Skeletal muscle cell (primary cell): ENCODE results near the gene C2orf42.
"Not testable (repeated sequence)": the region's sequence is repeated elsewhere in the genome, so short reads cannot be mapped to it uniquely, and the experiment has no call there.

Source experiments
- DNase-seq: peaks from one replicate; pipeline ENCODE4 v3.0.0-alpha.2; 2010; ENCODE audit warnings: low read depth
- H3K4me3 ChIP-seq: 2 replicates; pipeline ENCODE4 v1.5.1; 2011; ENCODE audit warnings: low read depth, mild to moderate bottlenecking, control low read depth, low read length, moderate library complexity

C2orf42 gene

DNA sequence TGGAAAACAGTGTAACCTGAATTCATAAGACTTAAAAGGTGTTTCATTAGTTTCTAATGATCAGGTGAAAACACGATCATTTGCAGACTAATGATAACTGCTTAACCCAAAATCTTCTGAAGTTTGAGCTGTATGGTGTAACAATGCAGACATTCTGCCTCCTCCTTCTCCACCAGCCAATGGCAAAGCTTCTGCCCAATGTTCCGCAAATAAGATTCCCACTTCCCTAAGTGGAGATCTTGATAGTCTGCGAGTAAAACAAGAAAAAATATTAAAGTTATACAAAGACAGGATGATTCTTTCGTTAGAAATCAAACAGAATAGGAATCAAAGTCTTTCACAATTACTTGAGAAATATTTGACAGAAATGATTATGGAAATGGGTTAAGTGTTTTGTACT, 8.1 kb downstream of the C2orf42 start:
- DNase-seq = no peak
- no peak overlapping the region for H3K4me3 ChIP-seq

DNA sequence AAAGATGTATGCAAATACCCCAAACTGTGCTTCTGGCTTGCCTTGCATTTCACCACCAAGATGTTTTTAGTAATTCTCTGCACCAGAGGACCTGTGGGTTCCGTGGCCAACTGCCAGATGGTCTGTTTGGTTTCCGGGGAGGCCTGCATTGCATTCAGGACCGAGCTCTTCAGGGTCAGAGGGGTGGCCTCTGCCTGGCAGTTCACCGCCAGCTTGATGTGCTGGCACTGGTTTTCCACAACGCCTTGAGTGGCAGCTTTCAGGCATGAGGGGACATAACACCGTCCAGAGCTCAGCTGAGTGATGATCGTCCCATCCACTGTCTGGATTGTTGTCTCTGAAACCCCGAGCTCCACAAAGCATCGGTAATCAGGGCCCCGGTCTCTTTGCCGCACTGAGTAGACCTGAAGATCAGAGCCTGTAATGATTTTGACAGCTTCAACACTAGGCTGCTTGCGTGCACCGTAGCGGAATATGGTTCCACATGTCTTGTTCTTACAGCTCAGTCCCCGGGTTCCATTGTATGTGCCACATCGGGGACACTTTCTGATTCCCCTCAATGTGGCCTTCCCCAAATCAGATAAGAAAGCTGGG, 9.4 kb downstream of the C2orf42 start:
- no peak for DNase-seq
- H3K4me3 ChIP-seq = no peak overlapping the region

DNA sequence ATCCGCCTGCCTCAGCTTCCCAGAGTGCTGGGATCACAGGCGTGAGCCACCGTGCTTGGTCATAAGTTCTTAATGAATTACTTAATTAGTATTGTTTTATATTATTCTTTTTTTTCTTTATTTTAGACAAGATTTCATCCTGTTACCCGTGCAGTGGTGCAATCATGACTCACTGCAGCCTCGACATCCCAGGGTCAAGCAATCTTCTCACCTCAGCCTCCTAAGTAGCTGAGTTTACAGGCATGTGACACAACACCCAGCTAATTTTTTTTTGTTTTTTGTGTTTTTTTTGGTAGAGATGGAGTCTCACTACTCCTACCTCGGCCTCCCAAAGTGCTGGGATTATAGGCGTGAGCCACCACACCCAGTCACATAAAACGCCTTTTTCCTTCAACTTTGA, 17.3 kb downstream of the C2orf42 start:
- H3K4me3 ChIP-seq = no peak overlapping the region
- DNase-seq = no peak

DNA sequence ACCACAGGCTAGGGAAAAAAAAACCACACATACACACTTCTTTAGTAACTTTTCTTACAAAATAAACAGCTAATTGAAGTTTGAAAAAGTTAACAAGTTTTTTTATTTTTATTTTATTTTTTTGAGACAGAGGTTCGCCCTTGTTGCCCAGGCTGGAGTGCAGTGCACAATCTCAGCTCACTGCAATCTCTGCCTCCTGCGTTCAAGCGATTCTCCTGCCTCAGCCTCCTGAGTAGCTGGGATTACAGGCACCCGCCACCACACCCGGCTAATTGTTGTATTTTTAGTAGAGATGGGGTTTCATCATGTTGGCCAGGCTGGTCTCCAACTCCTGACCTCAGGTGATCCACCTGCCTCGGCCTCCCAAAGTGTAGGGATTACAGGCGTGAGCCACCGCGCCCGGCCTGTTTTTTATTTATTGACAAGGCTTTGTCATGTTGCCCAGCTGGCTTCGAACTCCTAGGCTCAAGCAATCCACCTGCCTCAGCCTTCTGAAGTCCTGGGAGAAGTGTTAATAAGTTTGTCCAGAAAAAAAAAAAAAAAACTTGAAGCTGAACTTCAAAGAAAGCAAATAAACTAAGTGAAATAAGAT, 21.1 kb downstream of the C2orf42 start:
- not testable (repeated sequence) for DNase-seq, H3K4me3 ChIP-seq

DNA sequence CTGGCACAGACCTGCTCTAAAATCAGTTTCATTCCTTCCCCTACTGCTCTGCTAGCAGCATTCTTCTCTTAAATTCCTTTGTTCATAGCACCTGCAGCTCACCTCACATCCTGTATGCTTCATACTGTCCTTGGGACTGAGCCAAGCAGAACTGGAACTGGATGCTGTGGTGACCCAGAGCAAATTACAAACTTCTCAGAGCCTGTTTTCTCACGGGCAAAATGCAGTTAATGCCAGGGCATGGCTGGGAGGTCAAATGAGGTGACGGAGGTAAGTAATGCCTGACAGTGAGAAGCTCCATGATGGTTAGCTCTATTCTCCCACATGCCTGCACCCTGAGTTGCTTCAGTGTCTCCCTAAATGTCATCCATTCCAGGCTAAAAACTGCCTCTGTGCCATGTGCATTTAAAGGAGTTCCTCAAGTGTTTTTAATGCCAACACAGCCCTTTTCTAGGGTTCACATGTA, 29.7 kb downstream of the C2orf42 start:
- H3K4me3 ChIP-seq = no peak overlapping the region
- no peak for DNase-seq

DNA sequence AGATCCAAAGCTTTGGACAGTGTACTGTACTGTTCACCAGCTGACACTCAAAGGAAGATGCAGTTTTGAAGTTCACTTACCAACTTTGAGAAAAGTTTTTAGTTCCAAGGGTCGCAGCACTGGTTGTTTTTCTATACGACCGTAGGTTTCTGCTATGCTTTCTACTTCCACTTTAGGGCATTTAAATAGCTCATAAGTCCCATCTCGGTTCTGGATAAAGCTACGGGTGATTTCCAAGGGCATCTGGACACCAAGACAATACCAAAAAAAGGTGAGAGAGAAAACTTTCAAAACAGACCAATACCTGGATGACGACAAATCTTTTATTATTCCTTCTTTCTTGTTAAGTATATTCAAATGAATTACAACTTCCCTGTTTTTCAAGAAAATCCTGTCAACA, 30.3 kb downstream of the C2orf42 start:
- no peak for DNase-seq

DNA sequence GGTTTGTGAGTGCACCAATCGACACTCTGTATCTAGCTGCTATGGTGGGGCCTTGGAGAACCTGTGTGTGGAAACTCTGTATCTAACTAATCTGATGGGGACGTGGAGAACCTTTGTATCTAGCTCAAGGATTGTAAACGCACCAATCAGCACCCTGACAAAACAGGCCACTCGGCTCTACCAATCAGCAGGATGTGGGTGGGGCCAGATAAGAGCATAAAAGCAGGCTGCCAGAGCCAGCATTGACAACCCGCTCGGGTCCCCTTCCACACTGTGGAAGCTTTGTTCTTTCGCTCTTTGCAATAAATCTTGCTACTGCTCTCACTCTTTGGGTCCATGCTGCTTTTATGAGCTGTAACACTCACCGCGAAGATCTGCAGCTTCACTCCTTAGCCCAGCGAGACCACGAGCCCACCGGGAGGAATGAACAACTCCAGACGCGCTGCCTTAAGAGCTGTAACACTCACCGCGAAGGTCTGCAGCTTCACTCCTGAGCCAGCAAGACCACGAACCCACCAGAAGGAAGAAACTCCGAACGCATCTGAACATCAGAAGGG, 41.6 kb downstream of the C2orf42 start:
- DNase-seq, H3K4me3 ChIP-seq: not testable (repeated sequence)

More for the DNA sequence above, 30.3 kb downstream of the C2orf42 start:
- no peak overlapping the region for H3K4me3 ChIP-seq

DNA sequence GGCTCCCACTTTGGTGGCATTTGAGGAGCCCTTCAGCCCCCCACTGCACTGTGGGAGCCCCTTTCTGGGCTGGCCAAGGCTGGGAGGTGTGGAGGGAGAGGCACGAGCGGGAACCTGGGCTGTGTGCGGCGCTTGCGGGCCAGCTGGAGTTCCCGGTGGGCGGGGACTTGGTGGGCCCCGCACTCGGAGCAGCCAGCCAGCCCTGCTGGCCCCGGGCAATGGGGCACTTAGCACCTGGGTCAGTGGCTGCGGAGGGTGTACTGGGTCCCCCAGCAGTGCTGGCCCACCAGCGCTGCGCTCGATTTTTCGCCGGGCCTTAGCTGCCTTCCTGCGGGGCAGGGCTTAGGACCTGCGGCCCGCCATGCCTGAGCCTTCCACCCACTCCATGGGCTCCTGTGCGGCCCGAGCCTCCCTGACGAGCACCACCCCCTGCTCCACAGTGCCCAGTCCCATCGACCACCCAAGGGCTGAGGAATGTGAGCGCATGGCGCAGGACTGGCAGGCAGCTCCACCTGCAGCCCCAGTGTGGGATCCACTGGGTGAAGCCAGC, 42.5 kb downstream of the C2orf42 start:
- not testable (repeated sequence) for DNase-seq, H3K4me3 ChIP-seq

DNA sequence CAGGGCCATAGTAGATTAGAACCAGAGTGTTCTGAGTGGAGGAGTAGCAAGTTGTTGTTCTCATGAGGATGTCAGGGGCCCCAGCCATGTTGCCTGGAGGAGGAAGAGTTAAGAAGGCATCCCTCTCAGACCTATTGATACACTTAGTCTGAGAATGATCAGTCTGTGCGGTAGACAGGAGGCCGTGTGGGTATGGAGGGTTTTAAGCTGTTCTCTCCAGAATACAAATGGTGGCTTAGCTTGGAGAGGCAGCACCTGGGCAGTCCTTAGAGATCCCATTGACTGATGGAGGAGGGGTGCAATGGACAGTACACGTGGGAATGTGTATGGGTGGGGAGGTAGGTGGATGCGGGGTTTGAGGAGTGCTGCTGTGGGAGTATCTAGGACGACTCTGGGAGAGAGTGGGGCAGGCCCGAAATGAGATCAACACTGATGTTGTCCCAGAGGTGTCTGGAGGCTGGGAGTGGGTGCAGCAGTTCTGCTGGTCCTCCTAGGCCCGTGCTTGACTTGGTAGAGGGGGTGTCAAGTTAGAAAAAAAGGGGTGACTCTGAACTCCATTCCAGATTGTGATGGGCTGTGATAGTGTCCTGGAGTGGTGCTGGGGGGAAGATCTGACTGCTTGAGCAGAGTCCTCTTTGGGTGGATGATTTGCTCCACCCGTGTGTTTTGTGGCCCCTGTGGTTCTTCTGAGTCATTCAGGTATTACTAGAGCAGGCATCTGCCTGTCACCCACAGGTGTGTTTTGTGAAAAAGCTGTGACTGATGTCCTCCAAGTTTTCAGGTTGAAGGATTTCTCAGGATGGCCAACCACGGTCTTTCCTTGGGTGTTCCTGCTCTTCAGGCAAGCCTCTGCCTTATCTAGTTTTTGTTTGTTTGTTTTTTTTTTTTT, 44.7 kb downstream of the C2orf42 start:
- no peak for DNase-seq

DNA sequence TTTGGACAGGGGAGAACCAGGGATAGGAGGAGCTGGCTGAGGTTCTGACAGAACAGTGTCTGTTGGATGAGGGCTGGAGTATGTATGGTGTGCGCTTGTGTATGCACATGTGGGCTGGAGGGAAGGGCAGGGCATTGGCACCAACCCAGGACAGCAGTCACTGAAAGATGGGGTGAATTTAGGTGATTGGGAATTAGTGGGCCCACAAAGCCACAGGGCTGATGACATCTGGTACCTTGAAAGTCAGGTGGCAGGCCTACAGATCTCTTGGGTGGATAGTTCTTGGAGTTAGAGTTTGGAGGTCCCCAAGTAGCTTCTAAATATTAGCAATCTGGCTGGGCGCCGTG, 45.7 kb downstream of the C2orf42 start:
- no peak overlapping the region for H3K4me3 ChIP-seq
- no peak for DNase-seq

More for the DNA sequence above, 44.7 kb downstream of the C2orf42 start:
- no peak overlapping the region for H3K4me3 ChIP-seq

DNA sequence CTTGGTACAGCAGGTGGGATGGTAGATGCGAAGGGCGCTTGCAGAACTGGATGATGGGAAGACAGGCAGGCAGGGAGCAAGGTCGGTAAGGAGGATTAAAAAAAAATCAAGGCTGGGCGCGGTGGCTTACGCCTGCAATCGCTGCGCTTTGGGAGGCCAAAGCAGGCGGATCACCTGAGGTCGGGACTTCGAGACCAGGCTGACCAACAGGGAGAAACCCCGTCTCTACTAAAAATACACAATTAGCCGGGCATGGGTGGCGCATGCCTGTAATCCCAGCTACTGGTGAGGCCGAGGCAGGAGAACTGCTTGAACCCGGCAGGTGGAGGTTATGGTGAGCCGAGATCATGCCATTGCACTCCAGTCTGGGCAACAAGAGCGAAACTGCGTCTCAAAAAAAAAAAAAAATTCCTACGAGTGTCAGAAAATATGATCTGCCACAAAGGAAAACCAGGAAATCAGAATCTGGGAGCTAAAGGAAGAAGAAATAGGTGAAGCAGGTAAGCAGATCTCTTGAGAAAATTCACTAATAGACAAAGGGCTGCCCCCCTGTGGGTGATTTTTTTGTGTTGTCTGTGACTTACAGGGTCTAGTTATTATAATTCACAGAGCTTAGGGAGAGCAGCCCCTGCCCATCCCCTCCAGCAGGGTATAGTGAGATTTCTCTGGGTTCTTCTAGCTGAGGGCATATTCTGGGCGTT, 46.2 kb downstream of the C2orf42 start:
- no peak for DNase-seq
- H3K4me3 ChIP-seq = no peak overlapping the region

DNA sequence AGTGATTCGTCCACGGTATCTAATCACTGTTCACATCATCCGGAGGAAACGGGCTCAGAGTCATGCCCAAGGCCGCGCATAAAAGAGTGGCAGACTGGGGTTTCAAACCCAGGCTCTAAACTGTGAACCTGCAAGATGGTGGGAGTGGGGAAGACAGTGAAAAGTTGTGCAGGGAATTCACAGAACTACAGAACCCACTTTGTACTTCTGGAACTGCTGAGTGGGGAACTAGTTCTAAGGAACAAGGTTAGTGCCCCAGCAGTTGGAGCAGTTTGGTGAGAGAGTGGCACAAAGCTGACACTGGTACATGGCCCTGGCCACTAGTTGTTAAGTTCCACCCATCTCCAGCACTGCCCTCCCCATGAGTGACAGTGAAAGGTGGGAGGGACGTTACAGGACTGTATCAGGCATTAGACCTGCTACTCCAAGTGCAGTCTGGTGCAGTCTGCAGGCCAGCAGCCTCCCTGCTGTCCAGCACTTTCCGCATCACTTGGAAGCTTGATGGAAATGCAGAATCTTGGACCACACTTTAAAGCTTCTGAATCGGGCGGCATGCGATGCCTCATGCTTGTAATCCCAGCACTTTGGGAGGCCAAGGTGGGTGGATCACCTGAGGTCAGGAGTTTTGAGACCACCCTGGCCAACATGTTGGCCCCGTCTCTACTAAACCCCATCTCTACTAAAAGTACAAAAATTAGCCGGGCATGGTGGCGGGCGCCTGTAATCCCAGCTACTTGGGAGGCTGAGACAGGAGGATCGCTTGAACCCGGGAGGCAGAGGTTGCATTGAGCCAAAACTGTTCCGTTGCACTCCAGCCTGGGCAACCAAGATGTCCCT, 47.3 kb downstream of the C2orf42 start:
- no peak for DNase-seq
- peak overlapping the region; percentile 38 for H3K4me3 ChIP-seq

DNA sequence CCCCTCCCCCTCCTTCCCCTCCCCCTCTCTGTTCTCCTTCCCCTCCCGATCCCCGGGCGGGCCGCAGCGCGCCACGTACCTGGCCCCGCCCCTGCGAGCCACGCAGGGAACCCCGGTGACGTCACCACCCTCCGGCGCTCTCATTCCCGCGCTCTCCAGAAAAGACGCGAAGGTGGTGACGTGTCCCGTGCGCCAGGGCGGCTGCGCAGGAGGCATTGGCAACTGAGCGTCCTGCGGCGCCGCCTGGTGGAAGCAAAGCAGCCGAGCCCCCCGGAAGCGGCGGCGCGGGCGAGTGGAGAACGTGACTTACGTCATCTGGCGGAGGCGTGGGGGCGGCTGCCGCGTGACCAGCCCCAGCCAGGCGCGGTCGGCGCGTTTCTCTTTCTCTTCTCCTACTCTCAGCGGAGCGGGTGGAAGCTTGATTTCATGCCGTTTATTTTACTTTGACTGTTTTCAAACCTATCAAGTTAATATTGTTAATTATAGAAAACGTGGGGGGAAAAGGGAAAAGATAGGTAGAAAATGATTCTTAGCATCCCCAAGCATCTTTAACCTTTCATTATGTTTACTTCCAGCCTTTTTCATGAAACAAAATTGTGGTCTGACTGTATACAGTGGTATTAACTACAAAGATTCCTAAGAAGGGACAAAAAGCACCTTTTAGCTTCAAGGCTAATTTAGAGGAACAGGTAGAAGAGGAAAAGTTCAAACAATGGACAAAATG, 48.1 kb downstream of the C2orf42 start:
- peak overlapping the region; percentile 55 for H3K4me3 ChIP-seq

DNA sequence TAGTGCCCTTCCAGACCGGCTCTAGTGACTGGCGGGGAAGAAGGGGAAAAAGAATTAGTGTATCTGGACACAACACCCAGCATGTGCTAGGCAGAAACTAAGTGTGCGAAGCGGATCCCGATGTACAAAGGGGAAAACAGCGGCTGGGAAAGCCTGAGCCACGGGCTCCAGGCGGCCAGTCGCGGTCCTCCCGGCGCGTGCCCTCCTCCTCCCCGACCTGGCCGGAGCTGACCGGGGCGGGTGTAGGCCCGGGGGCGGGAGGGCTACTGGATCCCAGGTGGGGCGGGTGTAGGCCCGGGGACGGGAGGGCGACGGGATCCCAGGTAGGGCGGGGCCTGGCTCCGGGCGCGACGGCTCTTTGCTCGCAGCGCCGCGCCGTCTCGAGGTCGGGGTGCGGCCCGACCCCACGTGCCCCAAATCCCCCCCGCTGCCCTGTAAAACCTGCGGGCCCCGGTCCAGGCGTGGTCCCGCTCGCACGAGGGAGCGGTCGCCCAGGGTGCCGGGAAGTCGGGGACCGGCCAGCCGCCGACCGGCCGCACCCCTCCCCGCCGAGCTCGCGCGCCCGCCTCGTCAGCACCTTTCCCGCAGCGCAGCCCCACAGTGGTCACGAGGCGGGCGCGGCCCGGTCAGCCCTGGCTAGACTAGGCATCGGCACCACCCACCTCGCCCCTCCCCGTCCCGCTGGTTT, 48.8 kb downstream of the C2orf42 start:
- H3K4me3 ChIP-seq = peak overlapping the region; percentile 55
- DNase-seq = no peak

More for the DNA sequence above, 48.1 kb downstream of the C2orf42 start:
- DNase-seq = peak; percentile 95

DNA sequence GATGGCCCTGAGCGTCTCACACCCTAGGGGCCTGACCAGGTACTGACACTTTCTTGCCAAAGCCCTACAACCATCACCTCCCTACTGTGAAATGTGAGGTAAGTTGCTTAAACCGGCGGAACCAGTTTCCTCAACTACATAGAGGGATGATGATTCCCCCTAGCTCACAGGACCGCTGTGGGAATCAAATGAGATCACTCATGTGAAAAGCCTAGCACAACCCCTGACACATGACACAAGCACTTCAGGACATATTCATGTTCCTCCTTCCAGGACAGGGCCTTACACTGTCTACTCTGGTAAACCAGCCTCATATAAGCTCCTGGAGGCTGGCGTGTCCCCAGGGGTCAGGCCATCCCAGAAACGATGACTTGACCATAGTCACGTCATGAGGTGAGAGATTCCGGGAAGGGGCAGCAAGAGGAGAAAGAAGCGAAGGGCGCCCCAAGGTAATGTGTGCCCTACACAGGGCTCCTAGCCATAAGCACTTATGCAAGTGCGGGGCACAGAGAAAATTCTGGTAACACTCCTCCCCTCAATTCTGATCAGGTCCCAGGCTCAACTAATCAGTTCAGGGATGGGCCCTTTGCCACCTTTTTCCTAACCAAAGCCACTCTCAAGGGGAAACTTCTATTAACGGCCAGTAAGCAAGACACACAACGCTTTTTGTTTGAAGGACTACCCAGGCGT, 49.5 kb downstream of the C2orf42 start:
- DNase-seq = no peak
- H3K4me3 ChIP-seq = peak overlapping the region; percentile 55

DNA sequence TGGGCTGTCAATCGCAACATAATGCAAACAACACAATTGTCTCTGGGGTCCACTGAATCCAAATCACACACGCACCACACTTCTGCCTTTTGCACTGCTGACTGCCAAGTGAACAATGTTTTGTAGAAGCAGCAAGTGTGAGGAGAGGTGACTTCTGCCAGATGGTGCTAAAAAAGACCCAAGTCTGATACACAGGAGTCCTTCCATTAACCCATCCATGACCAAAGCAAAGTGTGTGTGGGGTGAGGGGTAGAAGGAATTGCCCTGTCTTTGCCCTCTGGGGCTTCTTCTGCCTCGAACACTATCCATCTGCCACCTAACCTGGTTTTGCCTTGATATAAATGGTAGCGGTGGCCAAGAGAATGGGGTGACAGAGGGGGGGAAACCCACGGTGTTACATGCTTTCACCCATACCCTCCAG, 50.0 kb downstream of the C2orf42 start:
- no peak overlapping the region for H3K4me3 ChIP-seq
- DNase-seq = no peak
